Central memory CD8-positive, alpha-beta T cell (primary cell): Measurements from ENCODE around the gene L3MBTL3.

Experiments
- ATAC-seq: fragments of 150-1000 bp; cut with Tn5 transposase; replicated peaks from 2 replicates; pipeline ENCODE4 v1.10.0; 2022; ENCODE audit warnings: mild to moderate bottlenecking, moderate FRiP score, moderate number of reproducible peaks; ENCODE audit not compliant: poor library complexity, severe bottlenecking; ENCODE audit errors: extremely low read depth
- DNase-seq, 2 donors: peaks; one replicate each; pipeline ENCODE4 v3.0.0; 2021; ENCODE audit warnings: low spot score in 2 of 2
- H3K27ac Mint-ChIP-seq: one replicate; pipeline ENCODE4 v1.8.0; 2022; ENCODE audit warnings: low read depth, mild to moderate bottlenecking, moderate library complexity, mixed read lengths
- H3K27me3 Mint-ChIP-seq: one replicate; pipeline ENCODE4 v1.8.0; 2022; ENCODE audit warnings: mixed read lengths
- H3K36me3 Mint-ChIP-seq: one replicate; pipeline ENCODE4 v1.8.0; 2022; ENCODE audit warnings: mild to moderate bottlenecking, moderate library complexity, mixed read lengths; ENCODE audit not compliant: insufficient read depth
- H3K4me1 Mint-ChIP-seq: one replicate; pipeline ENCODE4 v1.8.0; 2022; ENCODE audit warnings: mixed read lengths
- H3K4me3 Mint-ChIP-seq: one replicate; pipeline ENCODE4 v1.8.0; 2022; ENCODE audit warnings: mild to moderate bottlenecking, moderate library complexity, mixed read lengths
- H3K9me3 Mint-ChIP-seq: one replicate; pipeline ENCODE4 v1.8.0; 2022; ENCODE audit warnings: mixed read lengths

The L3MBTL3 gene

DNA sequence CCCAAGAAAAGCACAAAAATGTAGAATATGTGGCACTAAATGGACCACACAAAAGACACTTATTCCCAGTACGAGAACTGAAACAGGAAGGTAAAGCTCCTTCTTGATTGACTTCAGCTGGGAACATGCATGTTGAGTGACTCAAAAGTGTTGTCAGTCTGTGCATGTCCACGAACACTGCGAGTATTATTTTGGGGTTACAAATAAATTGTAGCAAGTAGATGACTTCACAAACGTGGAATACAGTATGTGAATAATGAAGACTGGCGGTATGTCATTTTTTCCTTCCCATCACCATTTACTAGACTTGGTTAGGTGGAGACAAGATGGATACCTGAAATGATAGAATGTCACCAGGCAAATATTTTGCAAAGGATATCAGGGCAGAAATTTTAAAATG is 45.4 kb downstream of the L3MBTL3 start:
- Mint-ChIP-seq H3K4me3 (no peak overlapping the region), H3K36me3 (peaks cover 31% of the 10 kb centered on the region), H3K9me3 (no peaks in the 10 kb centered on the region), H3K27me3 (no peaks in the 10 kb centered on the region), H3K4me1 (peaks cover 10% of the 10 kb centered on the region), H3K27ac (peak overlapping the region; percentile 27)
- no peak for ATAC-seq
- no peak for DNase-seq

- Mint-ChIP-seq H3K36me3 (peaks cover 37% of the 10 kb centered on the region), H3K4me1 (peaks cover 10% of the 10 kb centered on the region), H3K27ac (no peak overlapping the region), H3K4me3 (no peak overlapping the region), H3K9me3 (no peaks in the 10 kb centered on the region), H3K27me3 (no peaks in the 10 kb centered on the region)
- DNase-seq = no peak
- no peak for ATAC-seq
These were observed 47.3 kb downstream of the L3MBTL3 start for GRCh38 chr6:130065609-130066156.

DNA sequence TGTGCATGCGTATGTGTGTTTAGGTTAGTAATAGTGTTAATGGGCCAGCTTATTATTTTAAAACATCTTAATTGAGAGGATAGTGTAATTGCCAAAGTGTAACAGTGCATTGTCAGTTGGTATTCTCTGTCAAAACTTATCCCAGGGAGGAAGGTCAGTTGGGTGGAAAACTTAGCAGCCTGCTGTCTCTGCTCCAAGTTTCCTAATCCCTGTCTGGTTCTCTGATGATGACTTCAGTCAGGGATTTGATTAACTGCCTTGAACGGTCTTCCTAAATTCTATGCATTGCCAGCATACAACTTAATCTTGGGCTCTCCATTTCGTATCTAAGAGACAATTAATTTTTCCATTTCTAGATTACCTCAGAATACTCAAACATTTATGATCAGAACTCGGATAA is 51.1 kb downstream of the L3MBTL3 start:
- Mint-ChIP-seq H3K9me3 (no peaks in the 10 kb centered on the region), H3K27me3 (no peaks in the 10 kb centered on the region), H3K27ac (no peak overlapping the region), H3K4me3 (no peak overlapping the region), H3K4me1 (peaks cover 3% of the 10 kb centered on the region), H3K36me3 (peaks cover 32% of the 10 kb centered on the region)
- ATAC-seq = no peak
- DNase-seq = no peak

- ATAC-seq = no peak
- no peak for DNase-seq
- Mint-ChIP-seq H3K9me3 (no peaks in the 10 kb centered on the region), H3K36me3 (peaks cover 33% of the 10 kb centered on the region), H3K27ac (peak overlapping the region; percentile 46), H3K4me3 (no peak overlapping the region), H3K27me3 (no peaks in the 10 kb centered on the region), H3K4me1 (peaks cover 7% of the 10 kb centered on the region)
These were observed 51.9 kb downstream of the L3MBTL3 start for GRCh38 chr6:130070326-130070725.

- H3K9me3 Mint-ChIP-seq = no peaks in the 10 kb centered on the region
- no peak for ATAC-seq
- no peak for DNase-seq
- H3K36me3 Mint-ChIP-seq = peaks cover 33% of the 10 kb centered on the region
- no peak overlapping the region for H3K4me3 Mint-ChIP-seq
- H3K27me3 Mint-ChIP-seq = no peaks in the 10 kb centered on the region
- H3K27ac Mint-ChIP-seq = peak overlapping the region; percentile 46
- peaks cover 12% of the 10 kb centered on the region for H3K4me1 Mint-ChIP-seq
These were observed 52.4 kb downstream of the L3MBTL3 start for GRCh38 chr6:130070792-130071191.

GRCh38 chr6:130075879-130076460 is 57.6 kb downstream of the L3MBTL3 start:
- peaks cover 15% of the 10 kb centered on the region for H3K36me3 Mint-ChIP-seq
- no peaks in the 10 kb centered on the region for H3K27me3 Mint-ChIP-seq
- peak overlapping the region; percentile 39 for H3K27ac Mint-ChIP-seq
- DNase-seq (no peak), ATAC-seq (no peak)
- H3K4me1 Mint-ChIP-seq = peaks cover 16% of the 10 kb centered on the region
- H3K4me3 Mint-ChIP-seq = no peak overlapping the region
- no peaks in the 10 kb centered on the region for H3K9me3 Mint-ChIP-seq

DNA sequence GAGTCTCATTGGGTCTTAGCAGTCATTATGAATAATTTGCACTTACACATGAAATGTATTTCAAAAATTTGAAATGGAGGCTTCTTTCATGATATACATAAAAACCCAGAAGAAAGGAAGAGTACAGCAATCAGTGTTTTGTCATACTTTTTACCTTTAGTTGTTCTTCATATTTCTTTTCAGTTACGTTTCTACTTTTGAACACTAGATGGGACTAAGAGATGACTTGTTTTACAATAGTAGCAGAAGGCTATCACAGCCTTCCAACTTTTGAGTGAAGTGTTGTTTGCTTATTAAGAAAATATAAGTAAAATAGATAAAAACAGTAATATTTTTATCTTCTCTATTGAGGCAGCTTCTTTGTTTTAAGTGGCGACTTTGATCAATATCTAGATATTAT is 58.1 kb downstream of the L3MBTL3 start:
- DNase-seq (no peak), ATAC-seq (no peak)
- H3K4me3 Mint-ChIP-seq = no peak overlapping the region
- H3K27ac Mint-ChIP-seq = no peak overlapping the region
- H3K27me3 Mint-ChIP-seq = no peaks in the 10 kb centered on the region
- H3K4me1 Mint-ChIP-seq = peaks cover 16% of the 10 kb centered on the region
- peaks cover 17% of the 10 kb centered on the region for H3K36me3 Mint-ChIP-seq
- H3K9me3 Mint-ChIP-seq = no peaks in the 10 kb centered on the region

GRCh38 chr6:130090796-130091195 is 72.4 kb downstream of the L3MBTL3 start:
- no peaks in the 10 kb centered on the region for H3K27me3 Mint-ChIP-seq
- peaks cover 28% of the 10 kb centered on the region for H3K36me3 Mint-ChIP-seq
- no peak overlapping the region for H3K4me3 Mint-ChIP-seq
- no peak for ATAC-seq
- no peak for DNase-seq
- no peak overlapping the region for H3K27ac Mint-ChIP-seq
- no peaks in the 10 kb centered on the region for H3K4me1 Mint-ChIP-seq
- no peaks in the 10 kb centered on the region for H3K9me3 Mint-ChIP-seq

- Mint-ChIP-seq H3K36me3 (peaks cover 29% of the 10 kb centered on the region), H3K4me1 (peaks cover 5% of the 10 kb centered on the region), H3K27ac (no peak overlapping the region), H3K4me3 (no peak overlapping the region), H3K9me3 (no peaks in the 10 kb centered on the region), H3K27me3 (no peaks in the 10 kb centered on the region)
- ATAC-seq (no peak), DNase-seq (no peak)
These were observed 75.2 kb downstream of the L3MBTL3 start for GRCh38 chr6:130093546-130093945.

DNA sequence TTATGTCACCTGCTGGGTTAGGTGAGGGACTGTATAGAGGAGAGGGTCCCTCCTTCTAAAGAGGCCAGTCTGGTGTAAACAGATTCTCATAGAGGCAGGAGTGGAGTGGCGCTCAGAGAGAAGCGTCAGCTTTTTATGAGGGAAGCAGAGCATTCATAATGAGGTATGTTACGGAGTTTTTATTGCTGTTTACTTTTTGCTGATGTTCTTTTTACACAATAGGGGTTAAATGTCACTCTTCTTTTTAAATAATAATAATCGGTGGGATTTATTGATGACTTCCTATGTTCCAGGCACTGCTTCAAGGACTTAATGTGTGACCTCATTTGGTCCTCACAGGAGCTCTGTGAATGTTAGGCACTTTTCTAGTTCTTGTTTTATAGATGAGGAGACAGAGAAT is 79.9 kb downstream of the L3MBTL3 start:
- peaks cover 12% of the 10 kb centered on the region for H3K4me1 Mint-ChIP-seq
- no peak for ATAC-seq
- H3K27ac Mint-ChIP-seq = no peak overlapping the region
- no peaks in the 10 kb centered on the region for H3K9me3 Mint-ChIP-seq
- H3K36me3 Mint-ChIP-seq = peaks cover 27% of the 10 kb centered on the region
- no peaks in the 10 kb centered on the region for H3K27me3 Mint-ChIP-seq
- no peak for DNase-seq
- H3K4me3 Mint-ChIP-seq = no peak overlapping the region

DNA sequence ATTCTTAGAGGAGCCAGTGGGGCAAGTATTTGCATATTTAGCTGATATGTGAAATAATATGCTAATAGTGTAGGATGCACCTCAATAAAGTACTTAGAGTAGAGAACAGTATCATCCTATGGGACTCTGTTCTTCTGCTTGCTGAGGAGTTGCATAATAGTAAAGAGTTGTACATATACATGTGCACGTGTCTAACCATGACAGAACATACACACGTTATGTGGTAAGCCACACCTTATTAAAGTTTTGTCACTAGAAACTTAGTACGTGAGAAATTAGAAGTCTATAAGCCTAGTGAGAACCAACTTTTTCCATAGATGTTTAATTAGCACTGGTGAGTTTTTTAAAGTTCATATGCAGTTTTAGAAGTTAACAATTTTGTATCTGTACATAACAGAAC is 80.7 kb downstream of the L3MBTL3 start:
- no peaks in the 10 kb centered on the region for H3K27me3 Mint-ChIP-seq
- H3K9me3 Mint-ChIP-seq = no peaks in the 10 kb centered on the region
- H3K4me1 Mint-ChIP-seq = peaks cover 12% of the 10 kb centered on the region
- no peak overlapping the region for H3K27ac Mint-ChIP-seq
- H3K4me3 Mint-ChIP-seq = no peak overlapping the region
- peaks cover 24% of the 10 kb centered on the region for H3K36me3 Mint-ChIP-seq
- ATAC-seq = peak; percentile 32
- DNase-seq = no peak

DNA sequence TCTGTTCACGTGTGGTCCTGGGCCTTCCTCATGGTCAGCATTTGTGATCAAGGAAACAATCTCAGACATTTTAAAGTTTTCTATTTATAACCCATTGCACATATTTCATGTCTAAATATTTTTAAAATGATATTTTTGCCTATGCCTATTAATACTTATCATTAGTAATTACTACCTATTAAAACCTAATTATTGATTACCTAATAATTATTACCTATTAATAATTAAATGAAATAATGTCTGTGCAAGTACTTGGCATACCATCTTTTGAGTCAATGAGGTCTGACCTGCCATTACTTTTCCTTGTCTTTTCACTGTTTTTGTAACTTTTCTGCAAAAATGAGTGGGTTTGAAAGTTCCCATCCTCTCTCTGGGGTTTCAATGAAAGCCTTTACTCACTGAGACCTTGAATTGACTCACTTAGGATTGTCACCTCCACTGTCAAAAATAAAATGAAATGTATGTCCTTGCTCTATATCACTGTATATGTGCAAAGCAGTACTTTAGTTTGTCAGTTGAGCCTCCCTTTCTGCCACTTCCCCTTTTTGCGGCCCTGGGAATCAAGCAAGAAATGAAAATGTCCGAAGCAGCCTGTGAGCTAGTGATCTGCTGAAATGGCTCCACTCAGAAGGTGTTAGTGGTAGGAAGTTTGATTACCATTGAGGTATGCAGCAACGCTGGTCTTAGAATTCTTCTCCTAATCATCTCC is 87.8 kb downstream of the L3MBTL3 start:
- H3K9me3 Mint-ChIP-seq = peaks cover 3% of the 10 kb centered on the region
- no peaks in the 10 kb centered on the region for H3K27me3 Mint-ChIP-seq
- H3K4me1 Mint-ChIP-seq = peaks cover 33% of the 10 kb centered on the region
- H3K27ac Mint-ChIP-seq = no peak overlapping the region
- DNase-seq (no peak), ATAC-seq (no peak)
- no peak overlapping the region for H3K4me3 Mint-ChIP-seq
- H3K36me3 Mint-ChIP-seq = peaks cover 15% of the 10 kb centered on the region

DNA sequence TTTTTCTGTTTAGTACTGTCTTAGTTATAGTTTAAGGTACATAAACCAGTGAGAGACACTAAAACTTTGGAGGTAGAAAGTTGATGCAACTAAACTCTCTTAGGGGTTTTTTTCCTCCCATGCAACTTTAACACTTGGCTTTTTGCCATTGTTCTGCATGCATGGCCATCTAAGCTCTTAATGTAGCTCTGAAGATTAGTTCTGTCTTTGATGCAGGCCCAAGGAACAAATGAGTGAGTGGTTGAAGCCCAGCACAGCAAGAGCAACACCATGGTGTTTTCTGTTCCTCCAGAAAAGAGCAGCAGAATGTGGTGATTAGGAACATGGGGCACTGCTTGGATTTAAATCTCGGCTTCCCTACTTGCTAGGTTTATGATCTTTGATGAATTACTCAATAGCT is 89.3 kb downstream of the L3MBTL3 start:
- Mint-ChIP-seq H3K27ac (no peak overlapping the region), H3K36me3 (peaks cover 11% of the 10 kb centered on the region), H3K4me1 (peaks cover 35% of the 10 kb centered on the region), H3K27me3 (no peaks in the 10 kb centered on the region), H3K4me3 (no peak overlapping the region), H3K9me3 (peaks cover 3% of the 10 kb centered on the region)
- DNase-seq (no peak), ATAC-seq (no peak)
